Suprapubic skin (tissue), 4 donors: ENCODE measurements around the gene KRT77.

ENCODE experiments used
- EP300 ChIP-seq: sonication (generic); formaldehyde crosslinking; IDR thresholded peaks from one replicate; pipeline ENCODE4 v1.6.1; 2017; ENCODE audit warnings: antibody characterized with exemption
- POLR2A ChIP-seq, 2 donors: fragments of 450-650 bp; IDR thresholded peaks; one replicate each; pipeline ENCODE4 v1.6.1; 2017; ENCODE audit warnings: antibody characterized with exemption in 2 of 2, mild to moderate bottlenecking in 2 of 2, moderate library complexity in 2 of 2
- POLR2AphosphoS5 ChIP-seq, 3 donors: sonication (generic); formaldehyde crosslinking; IDR thresholded peaks; one replicate each; pipeline ENCODE4 v1.6.1; 2017; ENCODE audit warnings: antibody characterized with exemption in 3 of 3
- TF ChIP-seq, protein P1 (sequence below), 2 donors: fragments of 200-600 bp in 1 of 2; fragments of 450-650 bp in 1 of 2; sonication (generic) in 1 of 2; IDR thresholded peaks; one replicate each; pipeline ENCODE4 v1.5.1; 2016 to 2019; ENCODE audit warnings: antibody characterized with exemption in 2 of 2, mild to moderate bottlenecking in 1 of 2, moderate library complexity in 1 of 2

DNA sequence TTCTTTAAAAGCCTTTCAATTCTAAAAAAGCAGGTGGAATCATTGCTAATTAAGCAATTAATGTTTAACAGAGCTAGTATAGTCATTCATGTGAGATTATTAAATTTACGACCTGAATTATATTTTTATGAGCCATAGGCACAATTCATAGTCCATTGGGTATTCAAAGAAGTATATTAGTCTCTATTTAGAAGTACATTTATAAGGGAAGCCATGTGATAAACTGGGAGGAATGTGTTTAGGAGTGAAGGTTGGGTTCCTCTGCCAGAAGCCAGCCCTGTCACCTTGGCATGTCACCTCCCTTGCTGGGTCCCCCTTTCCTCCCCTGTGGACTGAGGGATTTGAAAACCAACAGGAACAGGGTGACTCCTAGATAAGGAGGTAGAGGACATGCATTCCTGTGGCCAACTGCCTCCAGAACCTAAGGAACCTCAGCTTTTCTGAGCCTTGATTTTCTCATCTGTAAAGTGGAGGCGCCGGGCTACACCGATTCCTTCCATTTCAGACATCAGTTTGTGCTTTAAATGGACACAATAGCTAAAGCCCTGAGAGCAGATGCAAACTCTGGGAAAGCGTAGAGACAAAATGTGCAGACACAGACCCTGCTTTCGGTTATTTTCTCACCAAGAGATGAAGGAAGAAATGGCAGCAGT lies 45.9 kb downstream of the KRT77 start:
- TF ChIP-seq POLR2A (IDR thresholded peaks at IDR 0.05) (no peak), POLR2AphosphoS5 (IDR thresholded peaks at IDR 0.05) (no peak), EP300 (no peak)
- TF ChIP-seq, protein P1, sequence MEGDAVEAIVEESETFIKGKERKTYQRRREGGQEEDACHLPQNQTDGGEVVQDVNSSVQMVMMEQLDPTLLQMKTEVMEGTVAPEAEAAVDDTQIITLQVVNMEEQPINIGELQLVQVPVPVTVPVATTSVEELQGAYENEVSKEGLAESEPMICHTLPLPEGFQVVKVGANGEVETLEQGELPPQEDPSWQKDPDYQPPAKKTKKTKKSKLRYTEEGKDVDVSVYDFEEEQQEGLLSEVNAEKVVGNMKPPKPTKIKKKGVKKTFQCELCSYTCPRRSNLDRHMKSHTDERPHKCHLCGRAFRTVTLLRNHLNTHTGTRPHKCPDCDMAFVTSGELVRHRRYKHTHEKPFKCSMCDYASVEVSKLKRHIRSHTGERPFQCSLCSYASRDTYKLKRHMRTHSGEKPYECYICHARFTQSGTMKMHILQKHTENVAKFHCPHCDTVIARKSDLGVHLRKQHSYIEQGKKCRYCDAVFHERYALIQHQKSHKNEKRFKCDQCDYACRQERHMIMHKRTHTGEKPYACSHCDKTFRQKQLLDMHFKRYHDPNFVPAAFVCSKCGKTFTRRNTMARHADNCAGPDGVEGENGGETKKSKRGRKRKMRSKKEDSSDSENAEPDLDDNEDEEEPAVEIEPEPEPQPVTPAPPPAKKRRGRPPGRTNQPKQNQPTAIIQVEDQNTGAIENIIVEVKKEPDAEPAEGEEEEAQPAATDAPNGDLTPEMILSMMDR (IDR thresholded peaks at IDR 0.05), result no peak
